RWPE1 (cell line): ENCODE results near the gene TOP1.
A peak's percentile ranks its signal among the peaks of the same experiment; 100 is the strongest.
"Not testable (repeated sequence)": the region's sequence is repeated elsewhere in the genome, so short reads cannot be mapped to it uniquely, and the experiment has no call there.

ENCODE experiments used
- CTCF ChIA-PET: fragments of 350-600 bp; sonication (Branson Sonifier 250); formaldehyde crosslinking; extraction: SDS; loops from one replicate; lab custom pipeline; 2021; lab: Yijun Ruan, JAX
- POLR2A ChIA-PET: fragments of 400-600 bp; formaldehyde crosslinking; extraction: SDS; loops from one replicate; lab custom pipeline; 2020; ENCODE audit warnings: antibody characterized with exemption; ENCODE audit not compliant: low non-redundant PET; lab: Yijun Ruan, JAX
- DNase-seq: peaks from one replicate; pipeline ENCODE4 v3.0.0; 2012; ENCODE audit warnings: low spot score
- H3K27ac ChIP-seq: fragments of 450-650 bp; 2 replicates; pipeline ENCODE4 v1.5.1; 2017
- TF ChIP-seq, protein P1 (sequence below): fragments of 450-650 bp; conservative IDR thresholded peaks from 2 replicates; pipeline ENCODE4 v1.5.1; 2017; ENCODE audit warnings: low read depth, mild to moderate bottlenecking

The TOP1 gene

DNA sequence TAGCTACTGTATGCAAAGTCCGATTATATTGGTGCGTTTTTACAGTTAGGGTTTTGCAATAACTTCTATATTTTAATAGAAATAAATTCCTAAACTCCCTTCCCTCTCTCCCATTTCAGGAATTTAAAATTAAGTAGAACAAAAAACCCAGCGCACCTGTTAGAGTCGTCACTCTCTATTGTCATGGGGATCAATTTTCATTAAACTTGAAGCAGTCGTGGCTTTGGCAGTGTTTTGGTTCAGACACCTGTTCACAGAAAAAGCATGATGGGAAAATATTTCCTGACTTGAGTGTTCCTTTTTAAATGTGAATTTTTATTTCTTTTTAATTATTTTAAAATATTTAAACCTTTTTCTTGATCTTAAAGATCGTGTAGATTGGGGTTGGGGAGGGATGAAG, 95.0 kb downstream of the TOP1 start:
- ChIA-PET POLR2A (no interaction called here), CTCF (no interaction called here)
- DNase-seq, result no peak
- TF ChIP-seq, protein P1, sequence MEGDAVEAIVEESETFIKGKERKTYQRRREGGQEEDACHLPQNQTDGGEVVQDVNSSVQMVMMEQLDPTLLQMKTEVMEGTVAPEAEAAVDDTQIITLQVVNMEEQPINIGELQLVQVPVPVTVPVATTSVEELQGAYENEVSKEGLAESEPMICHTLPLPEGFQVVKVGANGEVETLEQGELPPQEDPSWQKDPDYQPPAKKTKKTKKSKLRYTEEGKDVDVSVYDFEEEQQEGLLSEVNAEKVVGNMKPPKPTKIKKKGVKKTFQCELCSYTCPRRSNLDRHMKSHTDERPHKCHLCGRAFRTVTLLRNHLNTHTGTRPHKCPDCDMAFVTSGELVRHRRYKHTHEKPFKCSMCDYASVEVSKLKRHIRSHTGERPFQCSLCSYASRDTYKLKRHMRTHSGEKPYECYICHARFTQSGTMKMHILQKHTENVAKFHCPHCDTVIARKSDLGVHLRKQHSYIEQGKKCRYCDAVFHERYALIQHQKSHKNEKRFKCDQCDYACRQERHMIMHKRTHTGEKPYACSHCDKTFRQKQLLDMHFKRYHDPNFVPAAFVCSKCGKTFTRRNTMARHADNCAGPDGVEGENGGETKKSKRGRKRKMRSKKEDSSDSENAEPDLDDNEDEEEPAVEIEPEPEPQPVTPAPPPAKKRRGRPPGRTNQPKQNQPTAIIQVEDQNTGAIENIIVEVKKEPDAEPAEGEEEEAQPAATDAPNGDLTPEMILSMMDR, result no peak
- no peak overlapping the region for H3K27ac ChIP-seq

DNA sequence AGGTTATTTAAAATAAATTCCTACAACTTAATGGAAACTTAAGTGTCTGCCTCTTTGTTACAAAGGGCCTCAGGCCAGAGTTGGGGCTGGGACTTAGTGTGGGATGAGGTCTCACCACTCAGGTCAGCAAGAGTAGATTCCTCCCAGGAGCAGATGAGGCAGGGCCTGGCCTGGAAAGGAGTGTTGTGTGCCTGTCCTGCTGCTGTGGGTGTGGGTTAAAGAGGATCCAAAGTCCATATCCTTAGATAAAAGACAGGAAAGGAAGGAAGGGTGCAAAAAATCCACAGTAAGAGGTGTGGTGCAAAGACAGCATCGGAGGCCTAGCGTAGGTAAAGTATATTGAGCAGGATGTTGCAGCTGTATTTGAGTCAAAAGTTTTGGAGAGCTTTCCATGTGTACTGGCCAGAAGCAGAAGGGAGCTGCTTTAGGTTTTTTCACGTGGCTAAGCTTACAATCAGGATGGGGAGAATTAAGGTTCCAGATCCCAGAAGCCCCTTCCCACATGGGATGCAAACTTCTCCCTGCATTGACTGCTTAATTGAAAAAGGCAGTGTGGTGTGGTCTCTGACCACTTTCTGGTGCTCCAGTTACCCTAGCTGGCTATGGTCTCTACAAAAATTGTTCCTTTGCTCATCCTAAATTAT, 96.0 kb downstream of the TOP1 start:
- no peak for DNase-seq
- ChIA-PET CTCF (interaction anchor here (0.6 to 1.0 kb wide), 3 partner anchors 12 to 199 kb away, joined by 3 read pairs; no protein-coding TSS in a partner anchor), POLR2A (no interaction called here)
- TF ChIP-seq, protein P1, result no peak
- no peak overlapping the region for H3K27ac ChIP-seq

DNA sequence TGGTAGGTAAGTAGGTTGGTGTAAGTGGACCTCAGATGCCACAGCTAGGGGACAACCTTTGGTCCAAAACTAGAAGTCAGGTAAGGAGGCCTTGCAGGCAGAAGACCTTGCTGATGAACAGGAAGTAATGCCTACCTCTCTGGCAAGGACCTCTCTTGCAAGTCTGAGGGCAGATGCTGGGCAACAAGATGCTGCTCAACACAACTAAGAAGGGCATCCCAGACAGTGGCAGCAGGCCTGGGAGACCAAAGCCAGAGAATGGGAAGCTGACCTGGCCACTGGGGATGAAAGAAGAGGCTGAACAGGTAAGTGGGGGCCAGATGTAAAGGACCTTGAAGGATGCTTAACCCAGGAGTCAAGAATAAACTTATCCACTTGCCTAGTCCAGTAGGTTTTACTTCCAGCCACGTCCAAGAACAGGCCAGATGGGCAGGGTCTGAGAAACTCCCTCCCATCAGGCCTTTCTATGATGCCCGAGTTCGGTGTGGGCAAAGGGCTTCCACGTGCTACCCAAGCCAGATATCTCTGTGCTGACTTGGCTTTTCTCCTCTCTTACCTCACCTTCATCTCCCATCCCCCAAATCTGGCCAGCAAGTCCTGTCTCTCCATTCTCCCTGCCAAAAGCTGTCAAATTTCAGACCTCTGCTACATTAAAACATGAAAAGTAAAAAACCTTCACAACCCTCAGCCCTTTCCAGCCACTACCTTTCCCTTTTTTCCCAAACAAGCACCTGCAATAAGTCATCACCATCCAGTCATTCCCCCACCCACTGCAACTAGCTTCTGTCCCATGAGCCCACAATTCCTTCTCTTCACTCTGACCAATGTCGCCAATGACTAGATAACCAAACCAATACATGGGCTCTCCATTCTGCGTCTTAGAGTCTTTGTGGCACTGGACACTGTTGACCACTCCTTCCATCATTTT, 97.2 kb downstream of the TOP1 start:
- ChIA-PET POLR2A (no interaction called here), CTCF (interaction anchor here (0.6 kb wide), 1 partner anchor 214 kb away, joined by 3 read pairs; no protein-coding TSS in a partner anchor)
- peak overlapping the region; percentile 29 for H3K27ac ChIP-seq
- DNase-seq, result no peak
- TF ChIP-seq, protein P1, result no peak

DNA sequence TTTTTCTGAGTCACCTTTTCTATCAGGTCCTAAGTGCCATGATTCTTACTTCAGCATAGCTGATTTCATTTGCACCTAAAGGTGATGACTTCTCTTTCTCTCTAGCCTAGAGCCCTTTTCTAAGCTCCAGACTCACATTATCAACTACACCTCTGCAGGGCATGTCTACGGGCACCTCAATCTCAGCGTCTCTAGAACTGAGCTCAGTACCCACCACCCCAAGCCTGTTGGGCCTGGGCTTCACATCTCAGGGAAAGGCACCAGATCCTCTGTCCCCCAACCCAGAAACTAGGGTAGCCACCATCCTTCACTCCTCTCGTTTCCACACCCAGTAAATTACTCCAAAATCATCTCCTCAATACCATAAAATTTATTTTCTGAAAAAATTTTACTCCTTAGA, 98.1 kb downstream of the TOP1 start:
- ChIA-PET CTCF (interaction anchor here (0.6 kb wide), 1 partner anchor 213 kb away, joined by 3 read pairs; no protein-coding TSS in a partner anchor), POLR2A (no interaction called here)
- TF ChIP-seq, protein P1, result no peak
- no peak overlapping the region; the same call in 1 of the 2 replicates for H3K27ac ChIP-seq
- no peak for DNase-seq

DNA sequence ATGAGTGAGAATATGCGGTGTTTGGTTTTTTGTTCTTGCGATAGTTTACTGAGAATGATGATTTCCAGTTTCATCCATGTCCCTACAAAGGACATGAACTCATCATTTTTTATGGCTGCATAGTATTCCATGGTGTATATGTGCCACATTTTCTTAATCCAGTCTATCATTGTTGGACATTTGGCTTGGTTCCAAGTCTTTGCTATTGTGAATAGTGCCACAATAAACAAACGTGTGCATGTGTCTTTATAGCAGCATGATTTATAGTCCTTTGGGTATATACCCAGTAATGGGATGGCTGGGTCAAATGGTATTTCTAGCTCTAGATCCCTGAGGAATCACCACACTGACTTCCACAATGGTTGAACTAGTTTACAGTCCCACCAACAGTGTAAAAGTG, 99.7 kb downstream of the TOP1 start:
- DNase-seq, POLR2A ChIA-PET, H3K27ac ChIP-seq, CTCF ChIA-PET: not testable (repeated sequence)

DNA sequence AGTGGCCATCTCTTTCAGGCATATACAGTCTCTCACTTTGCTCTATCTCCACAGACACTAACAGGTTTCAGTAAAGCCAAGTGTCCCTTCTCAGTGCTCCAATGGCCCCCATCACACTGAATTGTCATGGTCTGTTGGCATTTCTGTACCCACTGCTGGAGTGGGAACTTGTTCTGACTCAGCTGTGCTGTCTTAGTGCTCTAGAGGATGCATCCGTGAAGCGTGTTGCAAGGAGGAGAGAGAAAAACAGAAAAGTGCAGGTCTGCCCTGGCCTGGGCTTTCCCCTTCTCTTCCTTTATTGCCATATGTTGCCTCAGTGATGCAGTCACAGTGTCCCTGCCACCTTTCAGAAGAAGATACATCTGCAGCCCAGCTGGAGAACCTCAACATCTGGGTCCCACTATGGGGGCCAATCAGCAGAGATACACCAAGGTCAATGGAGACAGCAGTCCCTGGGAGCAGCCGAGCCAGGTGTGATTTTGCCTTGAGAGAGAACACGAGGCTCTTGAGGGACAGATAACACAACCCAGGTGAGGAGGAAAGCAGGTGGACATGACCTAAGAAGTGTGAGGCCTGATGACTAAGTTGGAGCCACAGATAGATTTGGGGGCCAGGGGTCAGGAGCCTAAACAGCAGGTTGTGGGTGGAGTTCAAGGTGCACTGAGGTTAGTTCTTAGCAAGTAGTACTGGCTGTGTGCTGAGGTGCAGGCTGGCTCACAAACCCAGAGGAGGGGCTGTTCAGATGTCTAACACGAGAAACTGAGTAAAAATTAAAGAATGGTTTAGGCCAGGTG, 103.2 kb downstream of the TOP1 start:
- TF ChIP-seq, protein P1, result no peak
- ChIA-PET CTCF (interaction anchor here (0.5 to 0.7 kb wide), 2 partner anchors 52 to 497 kb away, joined by 3 to 4 read pairs; no protein-coding TSS in a partner anchor), POLR2A (no interaction called here)

DNA sequence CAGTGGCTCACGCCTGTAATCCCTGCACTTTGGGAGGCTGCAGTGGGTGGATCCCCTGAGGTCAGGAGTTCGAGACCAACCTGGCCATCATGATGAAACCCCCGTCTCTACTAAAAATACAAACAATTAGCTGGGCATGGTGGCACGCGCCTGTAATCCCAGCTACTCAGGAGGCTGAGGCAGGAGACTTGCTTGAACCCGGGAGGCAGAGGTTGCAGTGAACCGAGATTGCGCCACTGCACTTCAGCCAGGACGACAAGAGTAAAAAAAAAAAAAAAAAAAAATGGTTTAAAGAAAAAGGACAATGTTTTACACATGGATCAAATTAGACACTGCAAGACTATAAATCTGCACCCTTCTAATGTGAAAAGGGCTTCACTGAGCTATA, 103.8 kb downstream of the TOP1 start:
- DNase-seq, POLR2A ChIA-PET: not testable (repeated sequence)
- CTCF ChIA-PET, result interaction anchor here (0.5 to 0.6 kb wide), 2 partner anchors 240 to 496 kb away, joined by 3 read pairs; no protein-coding TSS in a partner anchor
- peak overlapping the region; percentile 46 for H3K27ac ChIP-seq

More for the DNA sequence above, 103.2 kb downstream of the TOP1 start:
- no peak for DNase-seq
- H3K27ac ChIP-seq, result peak overlapping the region; percentile 46
